ENCODE results near the gene FBXO38. TPM values are rescaled to one million over a fixed set of nuclear protein-coding genes. Genes with fewer than 3 reads are reported as not detected.
A peak's percentile ranks its signal among the peaks of the same experiment; 100 is the strongest.

FBXO38 gene
- total RNA-seq: 38.0 TPM
- long read RNA-seq, full-length matches to known transcripts: 8 of 22 reads
- long read RNA-seq, partial matches to known transcripts: 13 of 22 reads
- long read RNA-seq, other reads (novel, unspliced or antisense): 1 of 22 reads

GRCh38 chr5:148383564-148384379, at the start of gene FBXO38:
FBXO38 (plus strand) TSS chr5:148383958; CDS start chr5:148394777, 10,819 bp downstream.
- intact Hi-C loops (cut with micrococcal nuclease): no loop called here
- peak; percentile 95 for DNase-seq
- TF ChIP-seq CTCF (IDR thresholded peaks at IDR 0.05; ENCODE audit: borderline replicate concordance): peak; percentile 27
- Histone ChIP-seq H3K27ac (replicated peaks) (peak within 1 kb of the TSS; percentile 94), H3K27me3 (ENCODE audit: low read depth) (no peaks in the 10 kb centered on the region), H3K36me3 (peaks cover 3% of the 10 kb centered on the region), H3K9me3 (replicated peaks) (no peaks in the 10 kb centered on the region), H3K4me1 (peaks cover 90% of the 10 kb centered on the region), H3K4me3 (peak within 1 kb of the TSS; percentile 91)

- intact Hi-C loops (cut with micrococcal nuclease): no loop called here
- no peak for DNase-seq
- H3K4me1 ChIP-seq: no peaks in the 10 kb centered on the region
- H3K9me3 ChIP-seq (replicated peaks): no peaks in the 10 kb centered on the region
- no peak within 1 kb of the TSS for H3K27ac ChIP-seq (replicated peaks)
- TF ChIP-seq CTCF (IDR thresholded peaks at IDR 0.05; ENCODE audit: borderline replicate concordance): no peak
- H3K4me3 ChIP-seq: no peak within 1 kb of the TSS
- no peaks in the 10 kb centered on the region for H3K27me3 ChIP-seq (ENCODE audit: low read depth)
- peaks cover 9% of the 10 kb centered on the region for H3K36me3 ChIP-seq
Measured at GRCh38 chr5:148335259-148335658, 48.5 kb upstream of the FBXO38 start, which contains the start of gene SPINK9. SPINK9 (plus strand) TSS chr5:148335559; CDS start chr5:148335614, 55 bp downstream.

- intact Hi-C loops (cut with micrococcal nuclease): no loop called here
- H3K27me3 ChIP-seq (ENCODE audit: low read depth): no peaks in the 10 kb centered on the region
- H3K4me3 ChIP-seq: no peak overlapping the region
Measured at GRCh38 chr5:148336704-148337435, 46.9 kb upstream of the FBXO38 start.

GRCh38 chr5:148342371-148343045, 41.2 kb upstream of the FBXO38 start:
- no peaks in the 10 kb centered on the region for H3K36me3 ChIP-seq
- no peak overlapping the region for H3K4me3 ChIP-seq
- no peak for TF ChIP-seq CTCF (IDR thresholded peaks at IDR 0.05; ENCODE audit: borderline replicate concordance)
- DNase-seq: no peak
- no peaks in the 10 kb centered on the region for H3K27me3 ChIP-seq (ENCODE audit: low read depth)
- H3K4me1 ChIP-seq: peaks cover 4% of the 10 kb centered on the region
- intact Hi-C loops (cut with micrococcal nuclease): no loop called here
- H3K9me3 ChIP-seq (replicated peaks): no peaks in the 10 kb centered on the region
- H3K27ac ChIP-seq (replicated peaks): no peak overlapping the region

More at GRCh38 chr5:148336704-148337435, 46.9 kb upstream of the FBXO38 start:
- no peaks in the 10 kb centered on the region for H3K4me1 ChIP-seq
- no peaks in the 10 kb centered on the region for H3K36me3 ChIP-seq
- no peak overlapping the region for H3K27ac ChIP-seq (replicated peaks)
- no peak for DNase-seq
- no peaks in the 10 kb centered on the region for H3K9me3 ChIP-seq (replicated peaks)
- no peak for TF ChIP-seq CTCF (IDR thresholded peaks at IDR 0.05; ENCODE audit: borderline replicate concordance)

GRCh38 chr5:148343046-148343407, 40.7 kb upstream of the FBXO38 start:
- no peaks in the 10 kb centered on the region for H3K9me3 ChIP-seq (replicated peaks)
- intact Hi-C loops (cut with micrococcal nuclease): no loop called here
- H3K27ac ChIP-seq (replicated peaks): no peak overlapping the region
- no peak overlapping the region for H3K4me3 ChIP-seq
- peaks cover 4% of the 10 kb centered on the region for H3K4me1 ChIP-seq
- no peaks in the 10 kb centered on the region for H3K27me3 ChIP-seq (ENCODE audit: low read depth)
- DNase-seq: no peak
- no peaks in the 10 kb centered on the region for H3K36me3 ChIP-seq
- no peak for TF ChIP-seq CTCF (IDR thresholded peaks at IDR 0.05; ENCODE audit: borderline replicate concordance)
